HG03439 (cell line): ENCODE data around the gene NDUFV1.
A peak's percentile ranks its signal among the peaks of the same experiment; 100 is the strongest.
"Not testable (repeated sequence)": the region's sequence is repeated elsewhere in the genome, so short reads cannot be mapped to it uniquely, and the experiment has no call there.

Source experiments
- ATAC-seq: cut with Tn5 transposase; IDR thresholded peaks from one replicate; pipeline ENCODE4 v1.9.1; 2021; ENCODE audit warnings: mild to moderate bottlenecking, moderate library complexity; ENCODE audit not compliant: unreplicated experiment

The NDUFV1 gene

GRCh38 chr11:67626970-67627369 lies 20.2 kb downstream of the NDUFV1 start:
- ATAC-seq: no peak

- ATAC-seq: no peak
These were observed 20.7 kb downstream of the NDUFV1 start for GRCh38 chr11:67627441-67627811.

DNA sequence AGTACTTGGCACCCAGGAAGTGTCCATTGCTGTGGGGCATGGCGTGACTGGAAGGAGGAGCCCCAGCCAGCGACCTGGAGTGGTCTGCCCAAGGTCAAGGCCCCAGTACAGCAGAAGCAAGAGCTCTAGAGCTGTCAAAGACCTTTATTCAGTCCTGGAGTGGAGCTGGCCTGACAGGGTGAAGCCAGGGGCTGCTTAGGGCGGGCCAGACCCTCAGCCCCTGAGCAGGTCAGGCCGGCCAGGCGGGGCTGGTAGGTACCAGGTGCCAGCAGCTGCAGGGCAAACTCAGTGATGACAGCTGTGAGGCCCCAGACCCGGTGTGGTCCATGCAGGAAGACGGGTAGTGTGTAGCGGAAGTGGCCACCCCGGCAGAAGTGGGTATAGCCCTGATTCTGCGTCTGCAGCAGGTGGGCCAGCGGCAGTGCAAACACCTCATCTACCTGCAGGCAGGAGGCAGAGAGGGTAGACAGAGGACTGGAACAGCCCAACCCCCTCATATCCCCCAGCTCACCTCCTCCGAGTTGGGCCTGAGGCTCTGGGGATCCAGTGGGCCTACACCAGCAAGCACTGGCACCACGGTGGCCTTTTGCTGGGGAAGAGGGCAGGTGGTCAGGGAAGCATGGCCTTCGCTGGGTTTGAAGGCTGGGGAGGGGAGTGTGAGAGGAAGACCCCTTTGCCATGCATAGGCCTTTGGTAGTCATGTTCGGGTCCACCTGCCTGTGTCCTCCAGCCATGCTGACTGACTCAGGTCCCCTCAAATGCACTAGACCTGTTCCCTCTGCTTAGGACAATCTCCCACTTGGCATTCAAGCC lies 21.3 kb downstream of the NDUFV1 start:
- ATAC-seq: no peak

GRCh38 chr11:67628710-67629385 lies 22.1 kb downstream of the NDUFV1 start:
- ATAC-seq: no peak

GRCh38 chr11:67629386-67630227 lies 22.9 kb downstream of the NDUFV1 start, which contains the start of gene NUDT8:
TSS of gene NUDT8 (minus strand) at chr11:67629937. CDS start at chr11:67629911, 26 bp downstream.
- peak; percentile 46 for ATAC-seq

- peak; percentile 63 for ATAC-seq
These were observed 23.6 kb downstream of the NDUFV1 start for GRCh38 chr11:67630228-67630942.

DNA sequence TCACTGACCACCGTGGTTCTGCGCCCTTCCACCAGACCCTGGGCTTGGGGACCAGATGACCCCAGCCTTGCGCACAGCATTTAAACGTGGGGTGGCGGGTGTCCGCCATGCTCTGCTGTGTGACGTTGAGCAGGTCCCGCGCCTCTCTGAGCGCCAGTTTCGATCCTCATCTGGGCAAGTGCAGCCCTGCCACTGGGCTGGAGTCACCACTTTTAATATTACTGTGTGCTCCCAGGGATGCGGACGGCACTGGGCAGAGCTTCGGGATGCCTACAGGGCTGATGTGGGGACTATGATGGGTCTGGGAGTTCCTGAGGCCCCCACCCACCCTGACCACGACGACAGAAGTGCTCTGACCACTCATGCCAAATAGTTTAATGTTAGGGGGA lies 24.2 kb downstream of the NDUFV1 start:
- no peak for ATAC-seq

GRCh38 chr11:67631411-67631810 lies 24.7 kb downstream of the NDUFV1 start:
- ATAC-seq: no peak

GRCh38 chr11:67631853-67632174 lies 25.1 kb downstream of the NDUFV1 start:
- no peak for ATAC-seq

DNA sequence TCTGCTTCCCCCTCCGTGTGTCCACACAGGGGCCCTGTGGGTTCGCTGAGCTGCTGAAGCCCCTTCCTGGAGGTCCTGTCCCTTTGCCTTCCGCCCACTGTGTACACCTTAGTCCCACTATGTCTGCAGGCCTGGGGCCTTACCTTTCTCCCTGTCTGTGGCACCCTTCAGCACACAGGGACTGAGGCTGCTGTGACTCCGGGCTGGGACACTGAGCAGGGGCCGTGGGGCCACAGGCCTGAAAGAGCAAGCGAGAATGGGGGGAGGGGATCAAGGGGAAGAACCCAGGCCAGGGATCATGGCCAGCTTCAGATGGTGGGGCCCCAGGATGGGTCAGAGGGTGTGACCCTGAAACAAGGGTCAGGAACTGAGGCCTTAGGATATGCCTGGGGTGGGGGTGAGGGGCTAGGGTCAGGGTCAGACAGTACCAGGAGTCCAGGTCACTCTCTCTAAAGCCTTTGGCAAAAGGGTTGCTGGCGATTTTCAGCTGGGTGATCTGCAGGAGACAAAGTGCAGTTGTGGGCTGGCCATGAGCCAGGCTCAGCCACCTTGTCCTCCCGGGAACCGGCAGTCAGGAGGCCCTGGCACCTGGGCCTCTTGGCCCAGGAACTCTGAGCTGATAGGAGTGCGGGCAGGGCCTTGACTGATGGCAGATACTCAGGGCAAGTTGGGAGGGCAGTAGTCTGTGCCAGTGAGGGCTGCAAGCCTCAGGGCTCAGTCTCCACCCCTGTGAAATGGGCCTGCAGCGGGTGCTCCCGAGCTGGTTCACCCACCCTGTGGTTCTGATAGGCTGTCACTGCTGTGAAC lies 25.6 kb downstream of the NDUFV1 start:
- no peak for ATAC-seq

DNA sequence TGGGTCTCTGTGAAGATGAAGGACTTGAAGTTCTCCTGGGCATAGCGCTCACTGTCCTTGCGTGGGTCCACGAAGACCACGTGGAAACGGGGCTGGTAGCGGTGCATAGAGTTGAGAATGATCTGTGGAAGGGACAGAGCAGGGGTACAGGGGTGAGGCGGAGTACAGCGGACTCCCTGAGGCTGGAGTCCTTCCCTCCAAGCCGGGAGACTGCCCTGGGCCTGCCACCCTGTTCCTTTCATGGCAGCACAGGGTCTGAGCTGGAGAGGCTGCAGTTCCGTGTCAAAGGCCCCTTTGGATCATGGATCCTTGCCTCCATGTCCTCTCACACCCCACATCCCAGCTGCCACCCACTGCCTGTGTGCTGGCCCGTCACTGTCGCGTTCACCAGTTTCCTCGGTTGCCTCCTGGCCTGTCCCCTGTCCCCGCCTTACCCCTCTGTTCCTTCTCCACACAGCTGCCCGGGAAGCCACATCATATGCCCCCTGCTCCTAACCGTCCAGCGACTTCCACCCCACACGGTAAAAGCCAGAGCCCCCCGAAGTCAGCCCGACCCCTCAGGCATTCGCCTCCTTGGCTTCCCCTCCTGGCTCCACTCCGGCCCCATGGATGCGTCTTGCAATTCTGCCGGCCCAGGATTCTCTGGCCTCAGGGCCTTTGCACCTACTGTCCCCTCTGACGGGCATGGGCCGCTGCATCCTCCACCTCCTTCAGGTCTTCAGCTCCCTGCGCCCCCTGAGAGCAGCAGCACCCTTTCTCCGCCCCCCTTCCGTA lies 26.4 kb downstream of the NDUFV1 start:
- no peak for ATAC-seq

- ATAC-seq: no peak
These were observed 27.1 kb downstream of the NDUFV1 start for GRCh38 chr11:67633758-67634365.

GRCh38 chr11:67634366-67635230 lies 27.9 kb downstream of the NDUFV1 start:
- no peak for ATAC-seq

DNA sequence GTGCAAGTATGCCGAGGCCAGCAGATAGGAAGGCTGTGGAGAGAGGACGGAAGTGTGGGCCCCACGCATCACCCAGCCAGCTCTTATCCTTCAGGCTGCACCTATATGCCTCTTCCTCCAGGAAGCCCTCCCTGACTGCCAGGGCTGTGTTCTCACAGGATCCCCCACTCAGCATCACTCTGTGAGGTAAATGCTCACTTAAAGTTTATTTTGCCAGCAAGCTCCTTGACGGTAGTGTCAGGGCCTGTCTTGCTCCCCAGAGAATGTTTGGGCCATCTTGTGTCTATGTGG lies 28.4 kb downstream of the NDUFV1 start:
- no peak for ATAC-seq

DNA sequence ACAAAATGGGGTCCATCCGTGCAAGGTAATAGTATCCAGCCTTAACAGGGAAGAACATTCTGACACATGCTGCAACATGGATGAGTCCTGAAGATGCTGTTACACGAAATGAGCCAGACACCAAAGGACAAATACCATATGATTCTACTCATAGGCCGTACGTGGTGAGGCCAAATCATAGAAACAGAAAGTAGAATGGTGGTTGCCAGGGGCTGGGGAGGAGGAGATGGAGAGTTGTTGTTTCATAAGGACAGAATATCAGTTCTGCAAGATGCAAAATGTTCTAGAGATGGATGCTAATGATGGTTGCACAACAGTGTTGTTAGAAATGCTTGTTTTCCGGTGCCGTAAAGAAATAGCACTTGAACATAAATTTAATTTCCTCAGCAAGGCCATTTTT lies 30.2 kb downstream of the NDUFV1 start:
- no peak for ATAC-seq

DNA sequence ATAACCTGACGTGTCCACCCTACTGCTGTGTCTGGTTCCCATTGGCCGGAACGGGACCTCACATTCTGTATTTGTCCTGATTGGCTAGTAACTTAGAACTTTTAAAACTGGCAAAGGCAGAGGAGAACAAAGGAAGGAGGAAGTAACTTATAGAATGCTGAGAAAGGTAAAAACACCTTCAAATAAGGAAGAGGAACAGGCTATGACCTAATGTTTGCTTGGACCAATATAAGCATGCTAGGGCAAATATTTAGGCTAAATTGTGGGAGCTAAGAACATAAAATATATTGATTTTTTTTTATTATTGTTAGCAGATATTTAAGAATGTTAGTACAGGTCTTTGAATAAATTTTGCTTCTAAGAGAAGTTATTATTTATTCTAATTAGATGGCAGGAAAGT lies 30.7 kb downstream of the NDUFV1 start:
- not testable (repeated sequence) for ATAC-seq

GRCh38 chr11:67638535-67639437 lies 32.0 kb downstream of the NDUFV1 start:
- no peak for ATAC-seq
